OCI-LY1 (cell line): ENCODE data around the gene AJM1.
"Not testable (repeated sequence)": the region's sequence is repeated elsewhere in the genome, so short reads cannot be mapped to it uniquely, and the experiment has no call there.

Source experiments
- H2AFZ ChIP-seq: fragments of 200-600 bp; sonication (generic), shearing (Covaris generic); 2 replicates; pipeline ENCODE4 v1.6.0; 2014; ENCODE audit warnings: antibody characterized with exemption, mild to moderate bottlenecking, low read length
- H3F3A ChIP-seq: fragments of 200-600 bp; sonication (generic), shearing (Covaris generic); 2 replicates; pipeline ENCODE4 v1.6.0; 2014; ENCODE audit warnings: mild to moderate bottlenecking, antibody characterized with exemption, low read length, moderate library complexity; ENCODE audit not compliant: insufficient read depth
- H3K27ac ChIP-seq: fragments of 200-600 bp; sonication (generic); 2 replicates; pipeline ENCODE4 v1.5.1; 2014; ENCODE audit warnings: low read length, mixed run types, mild to moderate bottlenecking, low read depth; ENCODE audit not compliant: poor library complexity, severe bottlenecking
- H3K27me3 ChIP-seq: fragments of 200-600 bp; sonication (generic); 2 replicates; pipeline ENCODE4 v1.6.0; 2014; ENCODE audit warnings: antibody characterized with exemption, mild to moderate bottlenecking, low read length, moderate library complexity; ENCODE audit not compliant: insufficient read depth
- H3K36me3 ChIP-seq: fragments of 200-600 bp; sonication (generic); 2 replicates; pipeline ENCODE4 v1.6.1; 2014; ENCODE audit warnings: mild to moderate bottlenecking, antibody characterized with exemption, low read length, moderate library complexity, mixed read lengths; ENCODE audit not compliant: insufficient read depth
- H3K4me1 ChIP-seq: fragments of 200-600 bp; sonication (generic); 2 replicates; pipeline ENCODE4 v1.5.1; 2014; ENCODE audit warnings: mild to moderate bottlenecking, low read length, moderate library complexity; ENCODE audit not compliant: insufficient read depth, severe bottlenecking
- H3K4me2 ChIP-seq: fragments of 200-600 bp; sonication (generic), shearing (Covaris generic); 2 replicates; pipeline ENCODE4 v1.6.1; 2014; ENCODE audit warnings: low read length
- H3K4me3 ChIP-seq: fragments of 200-600 bp; sonication (generic); 2 replicates; pipeline ENCODE4 v1.5.1; 2014; ENCODE audit warnings: low read length, low read depth, mild to moderate bottlenecking, mixed read lengths; ENCODE audit not compliant: poor library complexity, severe bottlenecking
- H3K79me2 ChIP-seq: fragments of 200-600 bp; shearing (Covaris generic); 2 replicates; pipeline ENCODE4 v1.6.1; 2016; ENCODE audit warnings: mixed run types, low read length, mixed read lengths; ENCODE audit not compliant: insufficient read depth
- H3K9ac ChIP-seq: fragments of 200-600 bp; sonication (generic), shearing (Covaris generic); 2 replicates; pipeline ENCODE4 v1.6.1; 2014; ENCODE audit warnings: mild to moderate bottlenecking, low read length, mixed read lengths
- H3K9me2 ChIP-seq: fragments of 200-600 bp; sonication (generic), shearing (Covaris generic); 2 replicates; pipeline ENCODE4 v1.6.1; 2014; ENCODE audit warnings: low read depth, mild to moderate bottlenecking, low read length, mixed read lengths
- H3K9me3 ChIP-seq: fragments of 200-600 bp; shearing (Covaris generic); 2 replicates; pipeline ENCODE4 v1.6.1; 2014; ENCODE audit warnings: low read length, mixed read lengths
- H4K20me1 ChIP-seq: fragments of 200-600 bp; sonication (generic), shearing (Covaris generic); 2 replicates; pipeline ENCODE4 v1.6.0; 2016; ENCODE audit warnings: mild to moderate bottlenecking, low read length; ENCODE audit not compliant: insufficient read depth
- CTCF ChIP-seq: fragments of 200-600 bp; sonication (generic), shearing (Covaris generic); IDR thresholded peaks from 2 replicates; pipeline ENCODE4 v1.5.1; 2017; ENCODE audit warnings: mild to moderate bottlenecking, antibody characterized with exemption, low read length, moderate library complexity, mixed read lengths
- EZH2 ChIP-seq: fragments of 200-600 bp; sonication (generic), shearing (Covaris generic); IDR thresholded peaks from 2 replicates; pipeline ENCODE4 v1.8.0; 2017; ENCODE audit warnings: borderline replicate concordance, mixed run types, mild to moderate bottlenecking, antibody characterized with exemption, low read length, moderate library complexity, mixed read lengths

AJM1 gene

GRCh38 chr9:136865041-136865767 is 22.9 kb downstream of the AJM1 start:
- no peak overlapping the region for H3K27ac ChIP-seq
- TF ChIP-seq EZH2 (no peak), CTCF (no peak)

GRCh38 chr9:136865768-136866103 is 23.5 kb downstream of the AJM1 start:
- H3K79me2 ChIP-seq = no peaks in the 10 kb centered on the region
- no peaks in the 10 kb centered on the region for H3K27me3 ChIP-seq
- H2AFZ ChIP-seq = no peak overlapping the region
- peaks cover 15% of the 10 kb centered on the region for H3K4me1 ChIP-seq
- H3K4me3 ChIP-seq = peak overlapping the region; percentile 86
- H3K9me2 ChIP-seq = no peaks in the 10 kb centered on the region
- H3K9ac ChIP-seq = peak overlapping the region; percentile 92
- TF ChIP-seq EZH2 (no peak), CTCF (no peak)
- peaks cover 36% of the 10 kb centered on the region for H3K36me3 ChIP-seq
- peak overlapping the region; percentile 71 for H3K4me2 ChIP-seq
- H3K9me3 ChIP-seq = peaks cover 8% of the 10 kb centered on the region; the same call in 1 of the 2 replicates
- no peak overlapping the region for H3K27ac ChIP-seq
- H4K20me1 ChIP-seq = no peaks in the 10 kb centered on the region
- no peaks in the 10 kb centered on the region for H3F3A ChIP-seq

More at GRCh38 chr9:136865041-136865767, 22.9 kb downstream of the AJM1 start:
- Histone ChIP-seq H3K4me2 (peak overlapping the region; percentile 71), H3K9ac (peak overlapping the region; percentile 92), H3K9me2 (no peaks in the 10 kb centered on the region), H3K4me1 (peaks cover 15% of the 10 kb centered on the region), H3K27me3 (no peaks in the 10 kb centered on the region), H2AFZ (no peak overlapping the region), H3K36me3 (peaks cover 40% of the 10 kb centered on the region), H3K79me2 (no peaks in the 10 kb centered on the region), H4K20me1 (no peaks in the 10 kb centered on the region), H3F3A (no peaks in the 10 kb centered on the region), H3K9me3 (peaks cover 5% of the 10 kb centered on the region; the same call in 1 of the 2 replicates), H3K4me3 (peak overlapping the region; percentile 86)

DNA sequence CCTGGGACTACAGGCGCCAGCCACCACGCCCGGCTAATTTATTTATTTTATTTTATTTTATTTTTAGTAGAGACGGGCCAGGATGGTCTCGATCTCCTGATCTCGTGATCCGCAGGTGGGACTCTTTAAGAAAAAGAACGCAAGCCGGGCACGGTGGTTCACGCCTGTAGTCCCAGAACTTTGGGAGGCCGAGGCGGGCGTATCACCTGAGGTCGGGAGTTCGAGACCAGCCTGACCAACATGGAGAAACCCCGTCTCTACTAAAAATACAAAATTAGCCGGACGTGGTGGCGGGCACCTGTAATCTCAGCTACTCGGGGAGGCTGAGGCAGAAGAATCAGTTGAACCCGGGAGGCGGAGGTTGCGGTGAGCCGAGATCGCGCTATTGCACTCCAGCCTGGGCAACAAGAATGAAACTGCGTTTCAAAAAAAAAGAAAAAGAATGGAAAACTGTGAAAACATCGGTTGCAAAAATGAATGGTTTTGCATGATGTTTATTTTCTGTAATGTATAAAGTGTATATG is 24.7 kb downstream of the AJM1 start:
- H3K9me2 ChIP-seq, H3F3A ChIP-seq, H2AFZ ChIP-seq, H4K20me1 ChIP-seq, H3K9me3 ChIP-seq, H3K79me2 ChIP-seq, H3K27me3 ChIP-seq, H3K27ac ChIP-seq: not testable (repeated sequence)
- Histone ChIP-seq H3K4me3 (peak overlapping the region; percentile 64), H3K9ac (peak overlapping the region; percentile 67), H3K4me2 (peak overlapping the region; percentile 74), H3K36me3 (peaks cover 24% of the 10 kb centered on the region), H3K4me1 (peaks cover 15% of the 10 kb centered on the region)

DNA sequence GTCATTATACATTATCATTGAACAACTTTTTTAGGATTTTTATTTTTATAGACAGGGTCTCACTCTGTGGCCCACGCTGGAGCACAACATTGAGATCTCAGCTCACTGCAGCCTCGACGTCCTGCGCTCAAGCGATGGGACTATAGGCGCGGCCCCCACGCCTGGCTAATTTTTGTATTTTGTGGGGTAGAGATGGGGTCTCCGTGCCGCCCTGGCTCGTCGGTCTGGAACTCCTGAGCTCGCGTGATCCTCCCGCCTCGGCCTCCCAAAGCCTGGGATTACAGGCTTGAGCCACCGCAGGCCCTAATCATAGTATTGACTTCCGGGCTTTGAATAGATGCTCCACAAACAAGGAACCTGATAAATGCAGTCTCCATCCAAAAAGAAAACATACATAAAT is 25.2 kb downstream of the AJM1 start:
- Histone ChIP-seq H3K4me2 (no peak overlapping the region; the same call in 1 of the 2 replicates), H3K4me1 (peaks cover 15% of the 10 kb centered on the region), H3K9me3 (peaks cover 9% of the 10 kb centered on the region), H3K27ac (no peak overlapping the region), H3K36me3 (peaks cover 19% of the 10 kb centered on the region), H3K79me2 (no peaks in the 10 kb centered on the region), H3K4me3 (no peak overlapping the region), H3F3A (no peaks in the 10 kb centered on the region), H3K9ac (no peak overlapping the region), H3K27me3 (no peaks in the 10 kb centered on the region), H2AFZ (no peak overlapping the region), H3K9me2 (no peaks in the 10 kb centered on the region), H4K20me1 (no peaks in the 10 kb centered on the region)
- TF ChIP-seq CTCF = no peak
